CD4-positive, alpha-beta T cell treated with Interleukin-4 for 1 hour (primary cell): Measurements from ENCODE around the gene SZT2.
"Not testable (repeated sequence)": the region's sequence is repeated elsewhere in the genome, so short reads cannot be mapped to it uniquely, and the experiment has no call there.

Experiments
- DNase-seq, 2 donors: peaks; one replicate each; pipeline ENCODE4 v3.0.0-alpha.2; 2020 to 2022

The SZT2 gene

DNA sequence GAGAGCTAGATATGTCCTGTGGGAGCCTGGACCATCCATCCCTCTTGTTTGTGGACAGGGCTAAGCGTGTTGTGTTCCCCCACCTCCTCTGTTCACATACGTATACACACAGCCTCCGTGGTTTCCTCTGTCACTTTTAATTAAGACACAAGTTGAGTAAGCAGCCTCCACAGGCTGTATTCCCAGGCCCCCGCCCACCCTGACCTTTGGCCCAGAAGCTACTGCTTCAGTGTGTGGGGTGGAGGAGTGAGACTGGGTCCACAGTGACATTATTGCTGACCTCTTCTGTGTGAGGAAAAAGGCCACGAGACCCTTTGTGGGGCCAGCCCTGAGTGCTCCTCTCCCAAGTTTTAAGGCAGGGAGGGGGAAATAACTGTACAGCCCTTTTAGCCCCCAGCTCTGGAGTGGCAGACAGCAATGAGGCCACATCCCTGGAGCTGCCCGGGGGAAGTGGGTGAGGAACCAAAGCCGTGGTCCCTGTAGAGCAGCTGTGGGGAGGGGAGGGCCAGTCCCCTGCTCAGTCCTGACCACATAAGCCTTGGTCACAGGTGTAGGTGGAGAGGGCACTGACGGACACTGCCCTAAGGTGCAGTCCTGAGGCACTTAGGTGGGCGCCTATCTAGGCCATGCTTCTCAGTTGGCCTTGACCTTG lies 26.3 kb upstream of the SZT2 start:
- DNase-seq, result no peak

DNA sequence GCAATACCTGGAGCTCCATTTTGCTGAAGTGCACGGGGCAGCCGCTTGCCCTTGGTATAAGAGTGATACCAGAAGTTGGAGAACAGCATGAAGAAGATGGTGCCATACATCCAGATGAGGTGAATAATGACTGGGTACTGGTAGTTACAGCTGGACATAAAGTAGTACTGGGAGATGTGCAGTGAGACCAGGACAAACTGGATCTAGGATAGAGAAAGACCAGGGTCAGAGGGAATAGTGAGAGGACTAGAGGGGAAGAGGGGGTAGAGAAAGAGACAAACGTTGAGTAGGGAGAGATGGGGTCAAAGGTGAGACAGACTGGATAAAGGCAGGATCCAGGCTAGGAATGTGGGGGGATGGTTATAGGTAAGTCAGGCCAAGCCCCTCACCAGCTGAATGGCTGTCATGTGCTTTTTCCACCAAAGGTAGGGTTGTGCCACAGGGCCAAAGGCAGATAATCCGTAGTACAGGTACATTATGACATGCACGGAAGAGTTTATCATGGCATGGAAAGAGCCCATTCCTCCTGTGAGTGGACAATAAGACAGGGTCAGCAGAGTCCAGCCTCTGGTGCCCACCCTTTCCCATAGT lies 25.7 kb upstream of the SZT2 start:
- DNase-seq, result no peak

DNA sequence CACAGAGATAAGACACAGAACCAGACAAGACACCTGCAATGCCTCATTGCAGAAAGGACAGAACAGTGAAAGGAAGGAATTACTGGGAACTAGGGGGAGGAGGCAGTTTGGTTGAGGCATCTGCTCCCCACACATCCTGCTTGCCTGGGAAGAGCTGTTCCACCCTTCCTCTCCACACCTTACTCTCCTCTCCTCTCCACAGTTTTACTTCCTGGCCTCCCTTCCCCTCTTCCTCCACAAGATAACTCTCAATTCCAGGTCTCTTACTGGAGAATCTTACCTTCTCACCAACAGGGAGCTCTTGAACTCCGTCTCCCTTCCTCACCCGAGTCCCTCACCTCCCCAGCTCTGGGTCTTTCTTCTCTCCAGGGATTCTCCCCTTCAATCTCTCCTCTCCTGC lies 24.0 kb upstream of the SZT2 start:
- DNase-seq, result no peak

DNA sequence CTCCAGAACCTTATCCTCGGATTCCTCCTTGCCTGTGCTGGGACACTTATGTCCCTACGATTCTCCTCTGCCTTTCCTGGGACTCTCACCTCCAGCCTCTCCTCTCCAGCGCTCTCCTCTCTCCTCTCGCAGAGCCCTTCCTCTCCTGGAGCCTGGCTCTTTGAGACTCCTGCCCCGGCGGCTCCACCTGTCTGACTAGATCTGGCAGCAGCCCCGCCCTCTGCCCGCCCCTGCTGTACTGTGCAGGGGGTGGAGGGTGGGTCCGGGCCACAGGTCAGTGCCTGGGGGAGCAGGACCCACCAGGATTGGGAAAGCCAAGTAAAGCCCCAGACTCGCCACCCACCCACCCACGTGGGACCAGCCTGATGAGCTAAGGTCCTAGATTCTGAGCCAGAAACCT lies 23.5 kb upstream of the SZT2 start:
- no peak for DNase-seq

DNA sequence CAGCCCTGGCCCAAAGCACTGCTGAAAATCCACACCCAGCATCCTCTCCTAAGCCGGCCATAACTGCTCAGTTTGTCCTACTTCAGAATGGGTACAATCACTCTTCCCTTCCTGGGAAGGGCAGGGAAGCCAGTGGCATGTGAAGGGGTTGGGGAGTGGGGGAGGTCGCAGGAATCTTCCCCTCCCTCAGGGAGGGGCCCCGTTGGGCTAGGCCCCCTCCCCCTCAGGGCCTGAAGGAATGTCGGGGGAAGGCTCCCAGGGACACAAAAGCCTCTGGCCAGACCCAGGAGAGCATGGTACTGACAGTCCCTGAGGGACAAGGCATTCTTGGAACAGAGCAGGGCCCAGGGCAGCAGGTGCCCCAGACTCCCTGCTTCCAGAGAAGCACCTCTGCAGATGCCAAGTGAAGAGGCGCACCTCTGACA lies 23.1 kb upstream of the SZT2 start:
- no peak for DNase-seq

DNA sequence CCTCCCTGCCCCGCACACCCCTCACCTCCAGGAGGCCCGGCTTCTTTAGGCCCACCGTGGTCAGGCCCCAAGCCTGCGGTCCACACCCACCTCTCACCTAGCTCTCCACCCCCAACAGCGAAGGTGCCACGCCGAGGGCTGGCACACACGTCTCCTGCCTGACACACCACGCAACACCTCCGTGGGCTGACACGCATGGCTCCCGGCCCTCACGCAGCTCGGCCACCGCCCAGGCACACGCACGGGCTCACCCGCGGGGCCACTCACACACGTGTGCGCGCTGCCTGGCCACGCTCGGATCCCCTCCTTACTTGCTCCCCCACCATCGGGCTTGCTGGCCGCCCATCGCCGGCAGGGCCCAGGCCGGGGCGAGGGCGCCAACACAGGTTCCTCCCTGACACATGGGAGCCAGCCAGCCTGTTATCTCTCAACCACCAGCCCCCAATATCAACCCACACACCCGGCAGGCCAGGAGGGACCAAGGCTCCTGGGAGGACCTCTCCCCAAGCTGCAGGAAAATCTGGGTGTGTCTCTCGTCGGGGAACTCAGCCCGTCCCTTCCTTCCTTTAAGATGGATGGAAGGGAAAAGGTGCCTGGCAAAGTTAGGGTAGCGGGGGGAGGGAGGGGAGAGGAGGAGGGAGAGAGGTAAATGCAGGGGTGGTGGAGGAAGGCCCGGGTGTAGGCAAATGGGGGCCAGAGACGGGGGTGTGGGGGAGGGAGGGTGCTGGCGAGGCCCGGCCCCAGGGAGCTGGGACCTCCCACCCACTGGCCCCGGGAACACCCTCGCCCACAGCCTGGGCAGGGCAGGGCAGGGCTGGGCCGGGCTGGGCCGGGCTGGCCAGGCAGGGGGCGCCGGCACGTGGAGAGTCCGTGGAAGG lies 22.4 kb upstream of the SZT2 start:
- DNase-seq, result peak in 1 of 2 donors; percentile 24

DNA sequence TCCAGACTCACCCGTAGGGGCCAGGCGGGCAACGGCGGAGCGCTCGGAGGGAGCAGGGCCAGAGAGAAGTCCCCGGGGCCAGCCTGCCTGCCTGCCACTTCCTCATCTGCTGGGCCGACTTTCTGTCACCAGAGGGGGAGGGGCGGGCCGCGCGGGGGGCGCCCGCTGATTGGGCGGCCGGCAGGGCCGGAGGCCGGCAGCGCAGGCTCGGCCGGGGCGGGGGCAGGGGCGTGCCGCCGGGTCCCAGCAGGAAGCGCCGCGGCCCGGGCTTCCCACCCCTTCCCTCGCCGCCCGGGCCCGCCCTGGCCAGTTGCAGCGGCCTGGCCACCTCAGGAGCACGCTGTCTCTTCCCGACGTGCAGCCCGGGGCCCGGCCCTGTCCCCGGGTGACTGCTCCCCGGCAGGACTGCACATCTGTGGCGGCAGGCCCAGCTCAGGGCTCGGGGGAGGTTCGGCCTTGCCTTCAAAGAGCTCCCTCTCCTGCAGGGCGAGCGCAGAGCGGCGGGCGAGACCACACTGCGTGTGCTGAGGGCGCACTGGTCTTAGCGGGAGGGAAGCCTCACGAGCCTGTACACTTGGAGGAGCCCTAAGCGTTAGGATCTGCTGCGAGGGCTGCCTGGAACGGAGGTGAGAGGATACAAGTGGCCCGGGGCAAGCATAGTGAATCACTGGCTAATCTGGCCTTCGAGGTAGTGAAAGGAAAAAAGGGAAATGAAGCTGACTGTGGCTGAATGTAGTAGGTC lies 21.6 kb upstream of the SZT2 start, which contains the start of gene ELOVL1:
Gene ELOVL1 (minus strand): TSS at position 108 of the 742 bp plus-strand sequence. CDS start 2,402 bp downstream, outside the sequence.
- DNase-seq, result peak; percentile 86 to 90

DNA sequence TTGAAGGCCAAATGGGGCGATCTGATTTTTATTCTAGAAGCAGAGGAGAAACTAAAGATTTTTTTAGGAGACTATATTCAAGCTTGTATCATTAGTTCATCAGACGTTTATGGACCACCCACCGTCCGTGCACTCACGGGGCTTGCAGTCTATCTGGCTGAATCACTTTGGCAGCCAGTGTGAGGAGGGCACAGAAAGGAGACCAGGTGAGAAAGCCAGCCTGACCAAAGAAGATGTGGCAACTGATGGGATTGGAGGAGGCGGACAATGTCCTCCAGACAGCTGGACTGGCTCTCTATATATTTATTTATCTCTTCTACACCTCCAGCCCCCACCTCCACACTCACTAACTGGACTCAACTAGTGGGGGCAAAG lies 21.1 kb upstream of the SZT2 start:
- DNase-seq, result no peak

DNA sequence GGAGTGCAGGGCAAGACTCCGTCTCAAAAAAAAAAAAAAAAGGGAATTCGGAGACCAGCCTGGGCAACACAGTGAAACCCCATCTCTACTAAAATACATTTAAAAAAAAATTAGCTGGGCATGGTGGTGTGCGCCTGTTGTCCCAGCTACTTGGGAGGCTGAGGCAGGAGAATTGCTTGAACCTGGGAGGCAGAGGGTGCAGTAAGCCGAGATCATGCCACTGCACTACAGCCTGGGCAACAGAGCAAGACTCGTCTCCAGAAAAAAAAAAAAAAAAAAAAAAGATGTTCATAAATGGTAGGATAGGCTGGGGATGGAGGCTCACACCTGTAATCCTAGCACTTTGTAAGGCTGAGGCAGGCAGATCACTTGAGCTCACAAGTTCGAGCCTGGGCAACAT lies 19.9 kb upstream of the SZT2 start:
- not testable (repeated sequence) for DNase-seq

DNA sequence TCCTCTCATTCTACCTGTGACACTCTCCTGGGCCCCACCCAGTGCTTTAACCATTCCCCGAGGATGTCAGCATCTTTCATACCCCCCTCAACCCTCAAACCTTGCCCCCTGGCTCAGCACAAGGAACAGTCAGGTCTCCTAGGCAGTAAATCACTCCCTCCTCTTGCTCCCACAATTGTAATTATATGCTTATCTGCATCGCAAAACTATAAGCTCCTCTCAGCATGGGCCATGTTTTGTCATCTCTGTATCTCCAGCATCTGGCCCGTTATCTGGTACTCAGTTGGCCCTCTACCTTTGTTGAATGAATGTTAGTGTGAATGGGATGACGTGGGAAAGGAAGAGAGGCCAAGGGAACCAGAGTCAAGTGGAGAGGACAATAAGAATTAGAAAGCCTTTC lies 19.1 kb upstream of the SZT2 start:
- DNase-seq, result no peak

DNA sequence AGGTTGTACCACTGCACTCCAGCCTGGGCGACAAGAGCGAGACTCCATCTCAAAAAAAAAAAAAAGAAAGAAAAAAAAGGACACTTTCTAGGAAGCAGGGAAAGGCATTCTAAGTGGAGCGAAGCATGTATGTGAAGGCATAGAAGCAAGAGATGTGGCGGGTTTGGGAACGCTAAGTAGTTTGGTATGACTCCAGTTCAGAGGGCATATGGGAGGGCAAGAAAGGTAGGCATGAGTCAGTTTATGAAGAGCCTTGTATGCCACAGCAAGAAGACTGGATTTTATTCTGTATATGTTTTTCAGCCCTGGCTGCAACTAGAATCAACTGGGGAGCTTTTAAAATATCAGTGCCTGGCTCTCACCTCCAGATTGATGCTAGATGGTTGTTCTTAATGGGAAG lies 17.5 kb upstream of the SZT2 start:
- DNase-seq, result no peak

DNA sequence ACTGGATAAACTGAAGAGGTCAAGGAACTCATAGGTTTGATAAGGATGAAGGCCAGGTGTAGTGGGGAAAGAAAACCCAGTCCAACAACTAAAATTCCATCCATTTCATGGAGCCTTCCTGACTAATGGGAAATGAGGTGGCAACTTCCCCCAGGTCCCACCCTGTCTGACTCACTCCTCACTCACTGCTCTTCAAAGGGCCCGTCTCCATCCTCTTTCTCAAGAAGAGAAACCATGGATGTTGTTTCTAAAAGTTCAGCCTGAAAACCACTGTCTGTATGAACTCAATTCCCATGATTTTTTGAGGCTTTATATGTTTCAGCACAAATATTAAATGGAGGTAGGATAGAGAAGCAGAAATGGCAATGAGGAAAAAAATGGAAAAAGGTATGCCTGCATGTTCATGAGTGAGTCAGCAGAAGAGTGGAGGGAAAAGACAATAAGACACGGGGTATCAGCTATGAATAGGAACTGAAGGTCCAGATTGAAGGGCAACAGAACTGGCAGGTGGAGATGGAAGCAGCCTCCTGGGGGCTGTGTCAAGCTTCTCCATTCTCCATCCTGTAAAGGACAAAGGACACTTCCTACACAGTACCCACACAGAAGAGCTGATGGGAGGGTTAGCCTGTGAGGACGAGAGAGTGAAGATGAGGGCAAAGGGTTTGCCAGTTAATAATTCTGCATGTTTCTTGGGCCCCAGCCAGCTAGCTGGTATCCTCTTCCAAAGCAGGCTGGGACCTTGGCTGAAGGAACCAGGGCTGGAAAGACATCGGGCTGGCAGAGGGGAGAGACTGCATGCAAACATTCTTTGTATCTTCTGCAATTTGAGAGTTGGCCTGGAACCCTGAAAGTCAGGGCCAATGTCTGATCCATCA lies 16.4 kb upstream of the SZT2 start:
- no peak for DNase-seq

DNA sequence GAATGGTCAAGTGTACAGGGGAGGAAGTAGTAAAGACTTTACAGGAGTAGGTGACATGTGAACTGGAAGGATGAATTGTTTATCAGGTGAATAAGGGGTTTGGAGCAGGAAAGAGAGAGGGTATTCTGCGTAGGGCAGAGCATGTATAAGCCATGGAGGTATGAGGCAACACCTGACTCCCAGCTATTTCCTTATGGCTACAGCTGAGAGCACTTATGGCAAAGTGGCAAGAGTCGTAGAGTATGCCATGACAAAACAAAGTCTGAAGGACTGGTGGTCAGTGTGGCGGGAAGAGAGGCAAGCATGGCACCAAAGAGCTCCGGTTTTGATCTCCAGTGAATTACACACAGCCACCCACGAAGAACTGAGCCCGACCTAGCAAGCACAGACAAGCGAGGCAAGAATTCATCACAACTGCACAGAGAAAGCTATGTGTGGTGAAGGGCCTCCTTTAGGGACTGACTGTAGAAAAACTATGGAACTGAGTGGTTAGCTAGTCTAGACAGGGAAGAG lies 12.9 kb upstream of the SZT2 start:
- DNase-seq, result no peak

DNA sequence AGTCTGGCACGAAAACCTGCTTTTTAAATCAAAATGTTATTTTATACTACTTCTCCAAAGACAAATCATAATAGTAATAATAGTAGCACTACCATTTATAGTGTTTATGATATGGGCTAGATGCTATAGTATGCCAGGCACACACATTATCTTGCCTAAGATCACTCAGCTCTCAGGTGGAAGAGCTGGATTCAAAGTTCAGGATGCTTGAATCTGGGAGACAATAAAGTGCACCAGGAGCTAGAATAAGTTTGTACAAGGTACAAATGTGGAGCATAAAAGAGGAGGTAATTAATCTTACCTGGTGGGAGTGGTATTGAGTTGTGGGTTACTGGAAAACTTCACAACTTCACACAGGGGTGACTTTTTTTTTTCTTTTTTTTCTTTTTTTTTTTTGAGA lies 11.9 kb upstream of the SZT2 start:
- DNase-seq, result no peak

DNA sequence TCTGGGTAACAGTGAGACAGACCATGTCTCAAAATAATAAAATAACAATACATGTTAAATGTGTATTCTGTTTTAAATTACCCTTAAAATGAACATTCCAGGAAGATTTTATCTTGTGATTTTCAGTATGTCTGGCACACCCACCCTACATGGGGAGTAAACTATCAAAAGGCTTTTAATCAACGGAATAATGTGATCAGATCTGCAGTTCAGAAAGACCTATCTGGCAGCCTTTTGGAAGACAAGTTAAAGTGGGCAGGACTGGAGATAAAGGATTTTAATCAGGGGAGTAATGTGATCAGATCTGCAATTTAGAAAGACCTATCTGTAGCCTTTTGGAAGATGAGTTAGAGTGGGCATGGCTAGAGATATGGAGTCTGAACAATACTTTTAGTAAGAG lies 10.2 kb upstream of the SZT2 start:
- no peak for DNase-seq

DNA sequence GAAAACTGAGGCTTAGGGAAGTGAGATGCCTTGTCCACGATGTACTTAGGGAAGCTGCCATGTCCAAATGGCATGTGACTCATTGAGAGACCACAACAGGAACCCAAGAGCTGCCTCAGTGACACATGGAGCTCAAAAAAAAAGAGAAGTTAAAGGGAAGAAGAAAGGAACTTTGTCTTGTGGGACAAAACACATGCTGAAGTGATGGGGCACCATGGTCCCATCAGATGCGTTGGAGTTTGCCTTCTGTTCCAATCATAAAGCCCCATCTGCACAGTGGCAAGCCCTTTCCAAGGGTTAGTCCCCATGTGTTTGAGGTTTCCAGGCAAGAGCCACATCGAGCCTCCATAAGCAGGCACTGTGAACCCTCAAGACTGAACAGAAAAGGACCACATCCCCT lies 8.1 kb upstream of the SZT2 start:
- peak in 1 of 2 donors; percentile 41 for DNase-seq

DNA sequence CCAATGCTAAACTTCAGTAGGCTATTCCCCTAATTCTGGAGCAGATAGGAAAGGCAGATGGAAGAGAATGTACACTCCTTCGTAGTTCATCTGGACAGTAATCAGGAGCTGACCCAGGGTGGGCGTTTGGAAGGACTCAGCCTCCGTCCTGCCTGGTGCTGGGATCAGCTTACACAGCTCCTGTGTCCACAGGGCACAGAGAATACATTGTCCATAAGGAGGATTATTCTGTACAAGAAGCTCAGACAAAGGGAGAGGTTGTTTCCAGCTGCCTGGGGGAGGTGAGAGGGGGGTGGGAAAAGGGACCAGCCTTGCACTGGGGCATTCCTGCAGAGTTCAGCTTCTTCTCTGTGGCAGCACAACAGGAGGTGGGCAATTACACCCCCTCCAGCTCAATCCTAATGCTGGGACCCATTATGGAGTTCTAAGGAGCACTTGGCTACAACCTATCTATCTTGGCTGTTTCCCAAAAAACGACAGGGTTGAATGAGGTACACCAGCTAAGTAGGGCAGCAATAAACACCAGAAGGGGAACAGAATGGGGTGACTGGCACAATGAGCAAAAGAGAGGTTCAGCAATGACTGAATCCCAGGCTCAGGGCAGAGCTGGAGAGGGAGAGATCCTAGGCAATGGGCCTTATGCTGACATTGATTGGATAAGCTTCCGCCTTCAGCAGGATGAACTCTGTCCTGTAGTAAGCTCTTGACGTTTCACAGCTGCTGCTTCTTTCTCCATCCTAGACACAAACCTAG lies 7.5 kb upstream of the SZT2 start:
- DNase-seq, result no peak

DNA sequence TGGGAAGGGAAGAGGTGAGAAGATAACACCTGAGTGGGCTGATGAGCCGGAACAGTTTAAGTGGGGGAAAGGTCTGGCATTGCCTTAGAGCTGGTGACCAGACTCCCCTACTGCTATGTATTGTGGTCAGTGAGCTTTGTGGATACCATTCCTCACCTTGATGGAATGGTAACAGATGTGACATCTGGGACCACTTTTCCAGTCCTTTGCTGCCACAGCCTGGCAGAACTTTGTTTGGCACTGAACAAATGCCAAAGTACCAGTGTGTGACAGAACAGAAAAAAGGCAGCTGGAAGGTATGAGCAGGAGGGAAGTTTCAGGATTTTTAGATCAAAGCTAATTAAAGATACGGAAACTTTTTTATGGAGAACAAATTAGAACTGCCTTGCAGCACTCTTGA lies 6.2 kb upstream of the SZT2 start:
- peak in 1 of 2 donors; percentile 9 for DNase-seq

DNA sequence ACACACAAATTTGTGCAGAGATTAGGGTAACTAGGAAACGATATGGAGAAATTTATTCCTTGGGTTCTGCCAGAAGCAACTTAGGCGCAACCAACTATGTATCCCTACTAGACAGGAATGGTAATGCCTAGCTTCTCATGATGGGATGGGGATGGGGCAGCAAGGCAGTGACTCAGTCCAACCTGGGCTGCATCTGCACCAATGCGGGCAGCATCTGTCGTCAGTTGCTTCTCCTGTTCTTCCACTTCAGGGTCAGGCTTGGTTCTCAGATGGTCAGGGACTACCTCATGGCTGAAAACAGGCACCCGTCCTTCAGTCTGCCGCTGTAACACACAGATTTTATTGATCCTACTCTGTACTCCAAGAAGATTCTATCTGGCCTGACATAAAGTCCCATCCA lies 3.0 kb upstream of the SZT2 start:
- no peak for DNase-seq

DNA sequence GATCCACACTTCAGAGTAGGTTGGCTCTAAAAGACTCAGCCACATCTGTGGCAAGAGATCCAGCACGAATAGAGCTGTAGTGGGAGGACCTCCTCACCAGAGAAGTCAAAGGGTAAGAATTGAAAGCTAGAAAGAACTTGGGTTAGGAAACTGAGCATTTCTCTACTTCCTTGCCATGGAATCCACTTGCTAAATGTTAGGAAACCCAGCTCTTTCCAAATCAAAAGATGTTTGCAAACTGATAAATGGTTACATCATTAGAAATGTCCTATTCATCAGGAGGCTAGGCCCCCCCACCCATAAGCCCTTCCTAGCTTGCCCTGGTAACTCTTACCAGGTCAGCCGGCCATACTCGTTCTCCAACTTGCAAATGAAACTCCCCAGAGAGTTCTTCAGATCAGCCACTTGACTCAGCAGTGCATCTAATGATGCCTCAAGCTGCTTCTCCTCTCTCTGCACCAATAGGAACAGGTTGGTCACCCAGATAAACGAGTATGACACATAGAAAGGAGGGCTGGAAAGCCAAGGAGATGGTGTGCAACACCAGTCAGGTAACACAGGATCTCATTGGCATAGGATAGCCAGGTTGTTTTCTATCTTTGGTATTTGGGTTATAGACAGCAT lies 1.6 kb upstream of the SZT2 start:
- DNase-seq, result no peak

DNA sequence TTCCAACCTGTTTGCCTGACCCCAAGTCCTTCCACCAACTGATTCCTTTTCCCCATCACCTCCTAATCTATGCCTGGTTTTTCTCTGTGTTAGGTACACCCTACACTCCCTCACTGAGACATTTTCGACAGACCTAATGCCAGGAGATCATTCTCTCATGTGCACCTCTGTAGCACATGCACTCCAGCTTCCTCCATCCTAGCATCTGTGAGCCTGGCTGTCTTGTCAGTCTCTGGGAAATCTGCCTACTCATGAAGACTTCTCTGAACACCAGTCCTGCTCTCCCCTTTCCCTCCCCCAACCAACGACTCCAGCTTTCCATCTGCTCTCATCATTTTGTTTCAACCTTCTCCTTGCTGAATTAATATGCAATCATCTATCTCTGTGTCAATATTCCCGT lies 1.1 kb upstream of the SZT2 start:
- DNase-seq, result no peak
